Kidney epithelial cell (primary cell): ENCODE measurements around the gene MYO10. TPM values are rescaled to one million over a fixed set of nuclear protein-coding genes. Genes with fewer than 3 reads are reported as not detected.

ENCODE experiments used
- DNase-seq: peaks from one replicate; pipeline ENCODE4 v3.0.0-alpha.2; 2010; ENCODE audit warnings: low read depth
- H3K27me3 ChIP-seq: 2 replicates; pipeline ENCODE4 v1.6.0; 2011; ENCODE audit warnings: low read length; ENCODE audit not compliant: control insufficient read depth, insufficient read depth
- H3K36me3 ChIP-seq: 2 replicates; pipeline ENCODE4 v1.5.1; 2011; ENCODE audit warnings: low read length; ENCODE audit not compliant: control insufficient read depth, insufficient read depth
- H3K4me3 ChIP-seq: 2 replicates; pipeline ENCODE4 v1.5.1; 2011; ENCODE audit warnings: low read depth, mild to moderate bottlenecking, control low read depth, low read length
- total RNA-seq: library from RNA; depleted of rRNA; stranded (reverse); fragments of >200 nt; gene quantifications from 2 replicates; pipeline ENCODE4 v1.2.3, GENCODE V29; 2015
- TF ChIP-seq, protein P1 (sequence below): IDR thresholded peaks from 2 replicates; pipeline ENCODE4 v1.5.1; 2011; ENCODE audit warnings: mild to moderate bottlenecking, moderate library complexity, low read length, control low read depth, inconsistent platforms; ENCODE audit not compliant: insufficient read depth, poor library complexity, severe bottlenecking

MYO10 gene
- total RNA-seq, 1 donor from 2014 or later = 80.3 TPM

DNA sequence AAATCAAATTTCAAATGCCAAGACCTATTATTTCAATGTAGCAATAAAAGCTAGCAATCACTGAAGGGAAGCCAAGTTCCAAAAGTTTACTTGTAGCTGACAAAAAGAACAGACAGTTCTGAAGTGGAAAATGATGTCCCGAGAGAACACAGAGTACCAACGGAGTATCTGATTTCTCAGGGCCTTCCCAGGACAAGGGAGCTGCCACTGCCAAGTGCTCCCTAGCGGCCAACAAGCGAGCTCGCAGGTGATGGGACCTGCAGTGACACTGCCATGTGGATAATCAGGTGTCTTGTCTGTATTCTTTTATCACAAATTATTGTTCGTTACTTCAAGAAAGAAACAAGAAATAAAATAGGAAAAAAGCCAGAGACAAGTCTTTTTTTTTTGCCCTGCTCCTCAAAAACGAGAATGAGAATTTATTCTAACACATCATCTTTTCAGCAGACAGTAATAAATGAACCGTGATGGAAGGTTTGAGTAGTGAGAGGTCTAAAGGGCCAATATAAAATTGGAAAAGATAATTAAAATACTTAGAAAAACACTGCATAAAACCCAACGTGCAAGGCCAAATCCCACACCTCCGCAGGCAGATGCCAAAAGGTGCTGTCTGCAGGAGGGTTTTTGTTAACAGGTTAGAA, 159.4 kb downstream of the MYO10 start:
- no peak overlapping the region for H3K4me3 ChIP-seq

DNA sequence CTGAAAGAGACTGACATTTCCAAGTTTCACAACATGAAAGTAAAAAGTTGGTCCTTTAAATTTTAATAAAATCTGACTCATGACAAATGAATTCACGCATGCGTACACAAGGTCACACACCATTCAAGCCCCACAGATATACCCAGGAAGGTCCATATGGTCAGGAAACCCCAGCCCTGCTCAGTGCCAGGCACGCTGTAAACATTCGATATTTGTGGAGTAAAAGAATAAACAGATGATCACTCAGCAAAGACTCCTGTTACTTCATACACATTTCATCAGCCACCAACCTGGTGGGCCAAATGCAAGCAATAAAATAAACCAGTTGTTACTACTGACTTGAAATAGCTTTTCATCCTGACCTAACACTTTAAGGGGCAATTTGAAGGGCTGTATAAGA, 161.3 kb downstream of the MYO10 start:
- DNase-seq = no peak
- Histone ChIP-seq H3K36me3 (no peaks in the 10 kb centered on the region), H3K4me3 (no peak overlapping the region), H3K27me3 (no peaks in the 10 kb centered on the region)
- TF ChIP-seq, protein P1, sequence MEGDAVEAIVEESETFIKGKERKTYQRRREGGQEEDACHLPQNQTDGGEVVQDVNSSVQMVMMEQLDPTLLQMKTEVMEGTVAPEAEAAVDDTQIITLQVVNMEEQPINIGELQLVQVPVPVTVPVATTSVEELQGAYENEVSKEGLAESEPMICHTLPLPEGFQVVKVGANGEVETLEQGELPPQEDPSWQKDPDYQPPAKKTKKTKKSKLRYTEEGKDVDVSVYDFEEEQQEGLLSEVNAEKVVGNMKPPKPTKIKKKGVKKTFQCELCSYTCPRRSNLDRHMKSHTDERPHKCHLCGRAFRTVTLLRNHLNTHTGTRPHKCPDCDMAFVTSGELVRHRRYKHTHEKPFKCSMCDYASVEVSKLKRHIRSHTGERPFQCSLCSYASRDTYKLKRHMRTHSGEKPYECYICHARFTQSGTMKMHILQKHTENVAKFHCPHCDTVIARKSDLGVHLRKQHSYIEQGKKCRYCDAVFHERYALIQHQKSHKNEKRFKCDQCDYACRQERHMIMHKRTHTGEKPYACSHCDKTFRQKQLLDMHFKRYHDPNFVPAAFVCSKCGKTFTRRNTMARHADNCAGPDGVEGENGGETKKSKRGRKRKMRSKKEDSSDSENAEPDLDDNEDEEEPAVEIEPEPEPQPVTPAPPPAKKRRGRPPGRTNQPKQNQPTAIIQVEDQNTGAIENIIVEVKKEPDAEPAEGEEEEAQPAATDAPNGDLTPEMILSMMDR = no peak

More for the DNA sequence above, 159.4 kb downstream of the MYO10 start:
- no peaks in the 10 kb centered on the region for H3K27me3 ChIP-seq
- DNase-seq = no peak
- TF ChIP-seq, protein P1 = peak; percentile 30
- H3K36me3 ChIP-seq = no peaks in the 10 kb centered on the region

DNA sequence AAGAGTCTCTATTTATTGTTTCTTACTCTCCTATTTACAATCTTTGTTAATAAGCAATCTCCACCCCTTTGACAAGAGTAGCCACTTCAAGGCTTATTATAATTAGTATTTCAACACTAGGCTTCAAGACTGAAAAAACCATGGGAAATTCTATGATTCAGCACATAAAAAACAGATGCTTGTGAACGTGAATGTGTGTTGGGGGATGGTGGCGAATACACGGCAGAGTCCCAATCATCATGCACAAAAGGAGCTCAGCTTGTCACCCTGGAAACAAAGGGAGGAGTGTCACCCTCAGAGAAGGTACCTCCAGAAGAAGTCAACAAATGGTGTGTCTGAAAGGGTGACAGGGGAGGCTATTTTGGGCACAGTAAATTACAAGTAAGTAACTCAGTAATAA, 162.1 kb downstream of the MYO10 start:
- Histone ChIP-seq H3K36me3 (no peaks in the 10 kb centered on the region), H3K4me3 (no peak overlapping the region), H3K27me3 (no peaks in the 10 kb centered on the region)
- DNase-seq = no peak
- TF ChIP-seq, protein P1 = no peak

GRCh38 chr5:16772556-16772955, 163.5 kb downstream of the MYO10 start:
- no peak for DNase-seq
- TF ChIP-seq, protein P1 = no peak
- Histone ChIP-seq H3K27me3 (no peaks in the 10 kb centered on the region), H3K4me3 (no peak overlapping the region), H3K36me3 (no peaks in the 10 kb centered on the region)

DNA sequence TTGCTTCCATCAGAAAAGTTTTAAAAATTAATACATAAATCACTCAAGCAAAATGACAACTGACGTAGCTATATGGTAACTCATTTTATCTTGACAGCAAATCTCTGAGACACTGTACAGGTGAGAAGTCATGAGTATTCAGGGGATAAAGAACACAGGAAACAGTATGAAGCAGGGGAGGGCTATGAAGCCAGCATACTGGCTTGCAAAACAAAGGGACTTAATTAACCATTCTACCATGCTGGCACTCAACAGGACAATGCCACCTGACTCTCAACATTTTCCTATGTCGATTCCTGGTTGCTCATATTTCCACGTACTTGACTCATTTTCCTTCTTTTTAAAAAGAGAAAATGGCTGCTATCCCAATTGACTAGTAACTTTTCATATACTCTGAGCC, 167.9 kb downstream of the MYO10 start:
- no peak for DNase-seq
- Histone ChIP-seq H3K4me3 (no peak overlapping the region), H3K27me3 (no peaks in the 10 kb centered on the region), H3K36me3 (no peaks in the 10 kb centered on the region)
- TF ChIP-seq, protein P1 = no peak

DNA sequence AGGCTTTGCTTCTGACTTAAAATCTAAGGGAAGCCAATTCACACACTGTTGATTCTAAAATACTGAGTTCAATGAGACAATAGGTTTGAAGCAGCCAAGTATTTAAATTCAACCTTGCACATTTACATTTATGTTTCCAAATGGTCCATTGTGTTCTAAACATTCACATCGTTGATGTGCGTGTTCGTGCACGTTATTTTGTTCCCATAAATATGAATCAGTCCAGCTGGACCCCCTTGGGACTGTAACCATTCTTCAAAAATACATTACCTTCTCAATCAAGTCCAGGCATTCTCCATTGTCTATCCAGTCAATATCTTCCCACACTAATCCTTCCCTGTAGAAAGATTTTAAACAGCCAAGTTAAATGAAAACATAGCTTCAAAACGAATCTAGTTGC, 172.9 kb downstream of the MYO10 start:
- TF ChIP-seq, protein P1 = no peak
- Histone ChIP-seq H3K4me3 (no peak overlapping the region), H3K36me3 (peaks cover 1% of the 10 kb centered on the region), H3K27me3 (no peaks in the 10 kb centered on the region)
- DNase-seq = no peak
